CD14-positive monocyte (primary cell): Measurements from ENCODE around the gene MSI2. TPM values are rescaled to one million over a fixed set of nuclear protein-coding genes. Genes with fewer than 3 reads are reported as not detected.

Source experiments
- DNase-seq, 3 donors: peaks; one replicate each; pipeline ENCODE4 v3.0.0-alpha.2; 2011 to 2022
- H2AFZ ChIP-seq: 2 replicates; pipeline ENCODE4 v1.6.0; 2012; ENCODE audit warnings: mild to moderate bottlenecking, low read depth, low read length, inconsistent platforms; ENCODE audit not compliant: insufficient read depth, poor library complexity, severe bottlenecking
- H3K27ac ChIP-seq, 2 donors: 1 replicate in 1 of 2; 2 replicates in 1 of 2; pipeline ENCODE4 v1.5.1; 2012 to 2013; ENCODE audit warnings: low read length in 2 of 2, control low read depth in 1 of 2, inconsistent platforms in 1 of 2, low read depth in 1 of 2, mild to moderate bottlenecking in 1 of 2
- H3K27me3 ChIP-seq, 2 donors: one replicate each; pipeline versions ENCODE4 v1.6.0 to v1.6.1; 2011 to 2013; ENCODE audit warnings: low read length in 2 of 2; ENCODE audit not compliant: control insufficient read depth in 2 of 2, insufficient read depth in 2 of 2
- H3K36me3 ChIP-seq, 2 donors: replicated peaks in 1 of 2; 1 replicate in 1 of 2; 2 replicates in 1 of 2; pipeline versions ENCODE4 v1.5.1 to v1.6.1; 2012 to 2013; ENCODE audit warnings: low read length in 2 of 2, control low read depth in 1 of 2, inconsistent platforms in 1 of 2, mild to moderate bottlenecking in 1 of 2; ENCODE audit not compliant: insufficient read depth in 2 of 2, control insufficient read depth in 1 of 2
- H3K4me1 ChIP-seq, 2 donors: 1 replicate in 1 of 2; 2 replicates in 1 of 2; pipeline versions ENCODE4 v1.5.1 to v1.6.1; 2012 to 2013; ENCODE audit warnings: low read length in 2 of 2, control low read depth in 1 of 2, inconsistent platforms in 1 of 2, mild to moderate bottlenecking in 1 of 2, moderate library complexity in 1 of 2; ENCODE audit not compliant: insufficient read depth in 2 of 2, control insufficient read depth in 1 of 2
- H3K4me2 ChIP-seq: replicated peaks from 2 replicates; pipeline ENCODE3; 2012; ENCODE audit warnings: low read length, moderate library complexity, mild to moderate bottlenecking; ENCODE audit not compliant: poor library complexity, severe bottlenecking; ENCODE audit errors: extremely low read depth
- H3K4me3 ChIP-seq, 3 experiments: fragments of 200-600 bp in 1 of 3; sonication (generic) in 1 of 3; replicated peaks in 1 of 3; 1 replicate in 2 of 3; 2 replicates in 1 of 3; pipeline ENCODE4 v1.5.1; 2011 to 2013; ENCODE audit warnings: low read length in 3 of 3, mild to moderate bottlenecking in 3 of 3, control low read depth in 2 of 3, low read depth in 2 of 3, inconsistent platforms in 1 of 3, moderate library complexity in 1 of 3
- H3K79me2 ChIP-seq: 2 replicates; pipeline ENCODE4 v1.6.0; 2012; ENCODE audit warnings: mild to moderate bottlenecking, control low read depth, inconsistent platforms, low read length, moderate library complexity; ENCODE audit not compliant: insufficient read depth
- H3K9ac ChIP-seq: 2 replicates; pipeline ENCODE4 v1.6.0; 2017; ENCODE audit warnings: low read length, mild to moderate bottlenecking; ENCODE audit not compliant: insufficient read depth, poor library complexity, severe bottlenecking
- H3K9me3 ChIP-seq, 2 donors: replicated peaks in 1 of 2; 1 replicate in 1 of 2; 2 replicates in 1 of 2; pipeline versions ENCODE4 v1.5.1 to v1.6.1; 2012 to 2013; ENCODE audit warnings: low read length in 2 of 2, control low read depth in 1 of 2; ENCODE audit not compliant: control insufficient read depth in 1 of 2, insufficient read depth in 1 of 2
- H4K20me1 ChIP-seq: 2 replicates; pipeline ENCODE4 v1.6.0; 2012; ENCODE audit warnings: mild to moderate bottlenecking, low read length, control low read depth, moderate library complexity; ENCODE audit not compliant: insufficient read depth
- H3K27ac Mint-ChIP-seq, 7 donors: one replicate each; pipeline ENCODE4 v1.8.0; 2020; ENCODE audit warnings: mild to moderate bottlenecking in 7 of 7, mixed read lengths in 7 of 7, moderate library complexity in 6 of 7, inconsistent platforms in 2 of 7
- H3K27me3 Mint-ChIP-seq, 3 donors: one replicate each; pipeline ENCODE4 v1.8.0; 2021 to 2022; ENCODE audit warnings: low read depth in 3 of 3, mild to moderate bottlenecking in 3 of 3, mixed read lengths in 3 of 3, moderate library complexity in 3 of 3, inconsistent platforms in 1 of 3
- H3K36me3 Mint-ChIP-seq, 2 donors: one replicate each; pipeline ENCODE4 v1.8.0; 2020; ENCODE audit warnings: mixed read lengths in 2 of 2, inconsistent platforms in 1 of 2, mild to moderate bottlenecking in 1 of 2
- H3K4me1 Mint-ChIP-seq: one replicate; pipeline ENCODE4 v1.8.0; 2020; ENCODE audit warnings: mild to moderate bottlenecking, mixed read lengths
- H3K4me3 Mint-ChIP-seq, 2 donors: one replicate each; pipeline ENCODE4 v1.8.0; 2020; ENCODE audit warnings: mild to moderate bottlenecking in 2 of 2, mixed read lengths in 2 of 2, moderate library complexity in 1 of 2
- H3K9me3 Mint-ChIP-seq, 7 donors: one replicate each; pipeline ENCODE4 v1.8.0; 2020 to 2022; ENCODE audit warnings: mixed read lengths in 7 of 7, mild to moderate bottlenecking in 6 of 7, moderate library complexity in 6 of 7, inconsistent platforms in 2 of 7
- WGBS: methylation state at CpG from one replicate; pipeline ENCODE4 v1.1.5; 2013; ENCODE audit warnings: missing lambda C conversion rate; ENCODE audit not compliant: insufficient coverage; 5-methylcytosine and 5-hydroxymethylcytosine counted together
- intact Hi-C, 2 donors: fragments of 100-400 bp; cut with micrococcal nuclease; formaldehyde crosslinking; loops; one replicate each; pipeline versions ENCODE4 v1.15.0 to v1.15.1; 2023
- polyA plus RNA-seq, 3 donors: library from polyadenylated mRNA; depleted of rRNA in 1 of 3; unstranded in 2 of 3; stranded (reverse) in 1 of 3; fragments of 300-500 nt in 2 of 3; fragments of >200 nt in 1 of 3; fragmentation: Illumina TruSeq in 2 of 3; gene quantifications; 1 replicate in 2 of 3; 2 replicates in 1 of 3; pipeline ENCODE4 v1.2.3, GENCODE V29; 2012 to 2021
- TF ChIP-seq, protein P1 (sequence below): fragments of 200-600 bp; IDR thresholded peaks from one replicate; pipeline ENCODE4 v1.8.0; 2022; ENCODE audit warnings: antibody characterized with exemption, mild to moderate bottlenecking

The MSI2 gene
- polyA plus RNA-seq, 3 donors, result 0.20 to 6.6 (median 0.37) TPM

DNA sequence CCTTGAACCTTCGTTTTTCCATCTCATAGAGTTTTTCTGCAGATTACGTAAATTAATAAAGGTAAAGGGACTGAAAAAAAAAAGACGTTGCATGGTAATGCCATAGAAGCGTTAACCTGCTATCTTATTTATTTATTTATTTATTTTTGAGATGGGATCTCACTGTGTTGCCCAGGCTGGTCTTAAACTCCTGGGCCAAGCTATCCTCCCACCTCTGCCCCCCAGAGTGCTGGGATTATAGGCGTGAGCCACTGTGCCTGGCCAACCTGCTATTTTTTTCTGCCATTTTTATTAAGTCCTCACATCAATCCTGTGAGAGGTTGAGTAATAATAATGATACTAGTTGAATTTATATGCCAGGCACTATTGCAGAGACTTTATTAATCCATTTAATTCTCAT, 7.9 kb downstream of the MSI2 start:
- no peak overlapping the region for H3K4me2 ChIP-seq
- no peak overlapping the region for H3K4me3 ChIP-seq
- Mint-ChIP-seq H3K4me1 (peaks cover 17% of the 10 kb centered on the region), H3K9me3 (no peaks in the 10 kb centered on the region), H3K27ac (no peak overlapping the region), H3K36me3 (peaks cover 59 to 73% of the 10 kb centered on the region in 2 donors), H3K4me3 (no peak overlapping the region), H3K27me3 (peaks cover 0 to 2% (median 0%) of the 10 kb centered on the region in 3 donors)
- H3K27me3 ChIP-seq, result peaks cover 0 to 2% of the 10 kb centered on the region in 2 donors
- no peak overlapping the region for H3K9ac ChIP-seq
- H3K9me3 ChIP-seq, result no peaks in the 10 kb centered on the region
- H3K36me3 ChIP-seq, result peaks cover 8 to 54% of the 10 kb centered on the region in 2 donors
- intact Hi-C loops, result no loop called here
- no peaks in the 10 kb centered on the region for H4K20me1 ChIP-seq
- no peak overlapping the region for H3K27ac ChIP-seq
- TF ChIP-seq, protein P1, sequence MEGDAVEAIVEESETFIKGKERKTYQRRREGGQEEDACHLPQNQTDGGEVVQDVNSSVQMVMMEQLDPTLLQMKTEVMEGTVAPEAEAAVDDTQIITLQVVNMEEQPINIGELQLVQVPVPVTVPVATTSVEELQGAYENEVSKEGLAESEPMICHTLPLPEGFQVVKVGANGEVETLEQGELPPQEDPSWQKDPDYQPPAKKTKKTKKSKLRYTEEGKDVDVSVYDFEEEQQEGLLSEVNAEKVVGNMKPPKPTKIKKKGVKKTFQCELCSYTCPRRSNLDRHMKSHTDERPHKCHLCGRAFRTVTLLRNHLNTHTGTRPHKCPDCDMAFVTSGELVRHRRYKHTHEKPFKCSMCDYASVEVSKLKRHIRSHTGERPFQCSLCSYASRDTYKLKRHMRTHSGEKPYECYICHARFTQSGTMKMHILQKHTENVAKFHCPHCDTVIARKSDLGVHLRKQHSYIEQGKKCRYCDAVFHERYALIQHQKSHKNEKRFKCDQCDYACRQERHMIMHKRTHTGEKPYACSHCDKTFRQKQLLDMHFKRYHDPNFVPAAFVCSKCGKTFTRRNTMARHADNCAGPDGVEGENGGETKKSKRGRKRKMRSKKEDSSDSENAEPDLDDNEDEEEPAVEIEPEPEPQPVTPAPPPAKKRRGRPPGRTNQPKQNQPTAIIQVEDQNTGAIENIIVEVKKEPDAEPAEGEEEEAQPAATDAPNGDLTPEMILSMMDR, result no peak
- H2AFZ ChIP-seq, result no peak overlapping the region
- DNase-seq, result no peak
- no CpG with 5 or more reads among the region's 5 CpGs for WGBS
- no peaks in the 10 kb centered on the region for H3K79me2 ChIP-seq
- H3K4me1 ChIP-seq, result peaks cover 1 to 2% of the 10 kb centered on the region in 2 donors

DNA sequence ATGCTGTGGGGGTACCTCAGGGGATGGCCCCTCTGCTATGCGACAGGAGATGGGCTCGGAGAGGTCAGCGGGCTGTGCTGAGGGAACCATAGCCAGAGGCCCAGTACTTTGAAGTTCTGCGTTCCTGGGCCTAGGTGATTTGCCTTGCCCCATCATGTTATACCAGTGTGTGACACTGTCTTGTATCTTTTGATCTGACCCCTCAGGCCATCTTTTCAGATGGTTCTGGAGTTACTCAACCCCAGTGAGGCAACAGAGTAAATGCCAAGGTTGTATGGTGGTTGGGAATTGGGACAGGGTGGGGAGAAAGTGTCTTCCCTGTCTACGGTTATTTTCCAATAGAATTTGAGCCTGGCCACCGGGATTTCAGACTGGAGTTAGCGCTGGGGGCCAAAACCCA, 8.5 kb downstream of the MSI2 start:
- intact Hi-C loops, result no loop called here
- no peak overlapping the region for H2AFZ ChIP-seq
- Mint-ChIP-seq H3K27ac (no peak overlapping the region), H3K4me1 (peaks cover 13% of the 10 kb centered on the region), H3K36me3 (peaks cover 59 to 74% of the 10 kb centered on the region in 2 donors), H3K4me3 (no peak overlapping the region), H3K9me3 (no peaks in the 10 kb centered on the region), H3K27me3 (no peaks in the 10 kb centered on the region)
- no peak overlapping the region for H3K9ac ChIP-seq
- no peaks in the 10 kb centered on the region for H3K79me2 ChIP-seq
- TF ChIP-seq, protein P1, result no peak
- no peak overlapping the region for H3K4me3 ChIP-seq
- WGBS, result 82% methylated on average over 7 of the region's 7 CpGs
- H3K36me3 ChIP-seq, result peaks cover 8 to 54% of the 10 kb centered on the region in 2 donors
- no peak for DNase-seq
- no peak overlapping the region for H3K4me2 ChIP-seq
- H3K27me3 ChIP-seq, result peaks cover 0 to 2% of the 10 kb centered on the region in 2 donors
- no peaks in the 10 kb centered on the region for H3K4me1 ChIP-seq
- no peak overlapping the region for H3K27ac ChIP-seq
- no peaks in the 10 kb centered on the region for H3K9me3 ChIP-seq
- H4K20me1 ChIP-seq, result no peaks in the 10 kb centered on the region
